Choroid plexus epithelial cell (primary cell): ENCODE data around the gene ENOX1.

Source experiments
- DNase-seq: peaks from one replicate; pipeline ENCODE4 v3.0.0-alpha.2; 2010; ENCODE audit warnings: low read depth
- H3K4me3 ChIP-seq: 2 replicates; pipeline ENCODE4 v1.5.1; 2011; ENCODE audit warnings: low read depth, mild to moderate bottlenecking, control low read depth, low read length, moderate library complexity
- TF ChIP-seq, protein P1 (sequence below): conservative IDR thresholded peaks from 2 replicates; pipeline ENCODE4 v1.5.1; 2011; ENCODE audit warnings: low read depth, mild to moderate bottlenecking, control low read depth, inconsistent platforms, low read length, moderate library complexity

Gene ENOX1

DNA sequence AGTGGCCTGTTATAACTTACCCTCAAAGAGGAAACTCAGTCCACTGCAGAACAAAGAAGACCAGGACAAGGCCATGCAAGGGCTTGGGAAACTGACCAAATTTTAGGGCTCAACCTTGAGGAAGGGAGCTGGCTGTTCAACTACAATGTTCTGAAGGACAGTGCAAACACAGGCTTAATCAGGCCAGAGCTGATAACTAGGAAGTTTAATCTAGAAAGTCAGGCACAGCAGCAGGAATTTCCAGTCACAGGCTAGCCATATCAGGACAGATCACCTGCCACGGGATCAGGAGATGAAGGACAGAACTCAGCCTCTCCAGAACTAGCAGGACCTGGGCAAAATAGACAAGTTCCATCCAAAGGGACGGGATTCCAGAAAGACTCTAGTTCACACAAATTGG lies 89.4 kb downstream of the ENOX1 start:
- TF ChIP-seq, protein P1, sequence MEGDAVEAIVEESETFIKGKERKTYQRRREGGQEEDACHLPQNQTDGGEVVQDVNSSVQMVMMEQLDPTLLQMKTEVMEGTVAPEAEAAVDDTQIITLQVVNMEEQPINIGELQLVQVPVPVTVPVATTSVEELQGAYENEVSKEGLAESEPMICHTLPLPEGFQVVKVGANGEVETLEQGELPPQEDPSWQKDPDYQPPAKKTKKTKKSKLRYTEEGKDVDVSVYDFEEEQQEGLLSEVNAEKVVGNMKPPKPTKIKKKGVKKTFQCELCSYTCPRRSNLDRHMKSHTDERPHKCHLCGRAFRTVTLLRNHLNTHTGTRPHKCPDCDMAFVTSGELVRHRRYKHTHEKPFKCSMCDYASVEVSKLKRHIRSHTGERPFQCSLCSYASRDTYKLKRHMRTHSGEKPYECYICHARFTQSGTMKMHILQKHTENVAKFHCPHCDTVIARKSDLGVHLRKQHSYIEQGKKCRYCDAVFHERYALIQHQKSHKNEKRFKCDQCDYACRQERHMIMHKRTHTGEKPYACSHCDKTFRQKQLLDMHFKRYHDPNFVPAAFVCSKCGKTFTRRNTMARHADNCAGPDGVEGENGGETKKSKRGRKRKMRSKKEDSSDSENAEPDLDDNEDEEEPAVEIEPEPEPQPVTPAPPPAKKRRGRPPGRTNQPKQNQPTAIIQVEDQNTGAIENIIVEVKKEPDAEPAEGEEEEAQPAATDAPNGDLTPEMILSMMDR: no peak
- no peak for DNase-seq
- H3K4me3 ChIP-seq: no peak overlapping the region

DNA sequence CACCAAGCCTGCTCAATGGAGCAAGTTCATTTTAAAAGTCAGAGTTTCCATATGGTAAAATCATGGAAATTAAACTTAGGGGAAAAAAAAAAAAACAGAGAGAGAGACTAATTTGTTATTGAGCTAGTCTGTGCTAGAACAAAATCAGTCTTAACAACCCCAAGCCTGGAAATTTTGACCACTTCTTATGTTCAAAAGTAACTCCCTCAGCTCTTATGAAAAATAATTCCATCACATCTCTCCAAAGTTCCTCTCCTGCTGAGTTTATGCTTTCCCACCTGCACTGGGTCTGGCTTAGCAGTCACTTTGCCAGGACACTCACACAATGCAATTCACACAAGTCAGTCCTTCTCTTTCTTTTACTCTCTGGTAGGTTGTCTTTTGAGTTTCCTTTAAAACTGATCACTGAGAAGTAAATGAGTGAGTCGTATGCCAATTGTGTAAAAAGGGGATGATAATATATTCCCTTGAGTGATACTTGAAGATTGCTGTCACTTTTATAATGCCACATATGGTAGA lies 92.6 kb downstream of the ENOX1 start:
- no peak for DNase-seq
- H3K4me3 ChIP-seq: no peak overlapping the region
- TF ChIP-seq, protein P1: no peak

DNA sequence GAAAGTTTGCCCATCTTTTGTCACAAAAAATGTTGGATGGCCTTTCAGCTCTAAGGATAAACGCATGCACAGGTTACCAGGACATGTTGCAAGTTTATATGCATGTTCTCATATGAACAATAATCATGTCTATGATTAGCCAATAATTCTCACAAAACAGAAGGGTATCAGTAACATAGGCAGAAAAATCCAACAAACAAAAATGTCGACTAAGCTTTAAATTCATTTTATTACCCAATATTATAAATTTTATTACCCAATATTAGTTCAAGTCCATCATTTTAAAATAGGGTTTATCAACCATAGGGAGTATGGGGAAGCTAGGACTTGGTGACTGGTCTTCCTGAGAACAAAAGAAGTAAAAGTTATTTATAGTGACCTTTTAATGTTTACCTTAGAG lies 93.1 kb downstream of the ENOX1 start:
- no peak overlapping the region for H3K4me3 ChIP-seq
- TF ChIP-seq, protein P1: no peak
- DNase-seq: no peak

DNA sequence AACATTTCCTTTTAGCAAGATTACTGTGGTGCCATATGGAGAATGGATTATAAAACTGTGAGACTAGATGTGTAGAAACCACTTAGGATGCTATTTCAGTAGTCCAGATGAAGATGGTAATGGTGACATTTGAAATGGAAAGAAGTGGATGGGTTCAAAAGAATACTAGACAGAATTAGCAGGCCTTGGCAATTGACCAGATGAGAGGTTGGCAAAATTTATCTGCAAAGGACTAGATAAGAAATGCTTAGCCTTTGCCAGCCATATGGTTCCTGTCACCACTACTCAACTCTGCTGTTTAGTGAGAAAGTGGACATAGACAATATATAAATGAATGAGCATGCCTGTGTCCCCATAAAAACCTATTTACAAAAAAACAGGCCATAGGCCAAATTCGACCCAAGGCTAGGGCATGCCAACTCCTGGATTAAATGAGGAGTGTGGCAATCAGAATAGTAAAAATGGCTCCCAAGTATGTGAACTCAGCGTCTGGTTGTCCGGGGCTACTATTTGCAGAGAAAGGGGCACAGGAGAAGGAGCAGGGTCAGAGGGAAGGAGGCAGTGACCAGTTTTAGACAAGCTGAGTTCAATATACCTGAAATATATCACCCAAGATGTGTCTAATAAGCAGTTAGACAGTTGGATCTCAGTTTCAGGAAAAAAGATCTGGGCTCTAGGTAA lies 98.4 kb downstream of the ENOX1 start:
- H3K4me3 ChIP-seq: no peak overlapping the region
- TF ChIP-seq, protein P1: no peak
- no peak for DNase-seq

DNA sequence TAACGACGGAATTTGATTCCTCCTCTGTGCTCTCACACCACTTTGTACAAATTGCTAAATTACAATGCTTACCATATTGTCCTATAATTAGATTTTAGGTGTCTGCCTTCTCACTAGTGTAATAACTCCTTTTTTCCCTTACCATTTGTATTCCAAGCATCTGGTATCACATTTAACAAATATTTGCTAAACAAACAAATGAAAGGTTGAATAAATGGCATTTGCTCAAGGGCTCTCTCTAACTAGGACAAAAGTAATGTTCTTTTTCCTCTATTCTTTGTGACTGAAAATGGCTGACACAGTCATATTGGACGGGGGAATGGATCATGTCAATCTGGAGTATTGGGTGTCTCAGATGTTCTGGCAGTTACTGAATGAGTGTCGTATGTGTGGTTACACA lies 99.7 kb downstream of the ENOX1 start:
- DNase-seq: no peak
- H3K4me3 ChIP-seq: no peak overlapping the region
- TF ChIP-seq, protein P1: no peak

DNA sequence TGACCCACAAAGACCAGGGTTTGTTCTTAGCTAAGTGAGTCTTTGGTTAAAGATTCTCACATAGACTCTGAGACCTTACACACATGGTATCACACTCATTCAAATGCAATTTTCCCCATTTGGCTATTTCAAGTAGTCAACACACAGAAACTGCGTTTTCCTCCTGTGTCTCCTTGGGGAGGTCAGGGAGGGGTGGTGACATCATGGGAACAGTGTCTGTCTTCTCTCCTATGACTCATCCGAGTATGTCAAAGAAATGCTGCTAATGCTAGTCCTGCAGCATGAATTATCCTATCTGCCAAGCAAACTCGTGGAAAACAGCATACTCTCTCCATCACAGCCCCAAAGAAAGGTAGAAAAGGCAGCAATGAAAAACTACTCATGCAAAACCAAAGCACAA lies 100.2 kb downstream of the ENOX1 start:
- peak; percentile 94 for DNase-seq
- H3K4me3 ChIP-seq: no peak overlapping the region
- TF ChIP-seq, protein P1: no peak
